Measurements from ENCODE around the gene NDUFS3.

DNA sequence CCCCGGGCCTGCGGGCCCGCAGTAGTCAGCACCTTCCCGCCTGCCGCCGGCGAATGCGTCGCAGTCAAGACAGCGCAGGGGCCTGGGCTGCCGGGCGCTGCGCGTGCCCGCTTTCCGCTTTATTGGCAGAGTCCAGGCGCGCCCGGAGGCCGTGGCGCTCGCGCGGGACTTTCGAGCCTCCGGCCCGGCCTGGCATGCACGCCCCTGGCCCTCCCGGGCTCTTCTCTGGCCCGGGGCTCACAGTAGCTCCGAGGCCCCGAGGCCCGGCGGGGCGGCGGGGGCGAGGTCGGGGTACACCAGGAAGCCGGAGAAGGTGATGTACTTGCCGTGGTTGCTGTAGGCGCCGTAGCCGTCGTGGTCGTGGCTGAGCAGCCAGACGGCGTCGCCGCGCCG is 10.7 kb downstream of the NDUFS3 start:
- TF ChIP-seq, protein P1, sequence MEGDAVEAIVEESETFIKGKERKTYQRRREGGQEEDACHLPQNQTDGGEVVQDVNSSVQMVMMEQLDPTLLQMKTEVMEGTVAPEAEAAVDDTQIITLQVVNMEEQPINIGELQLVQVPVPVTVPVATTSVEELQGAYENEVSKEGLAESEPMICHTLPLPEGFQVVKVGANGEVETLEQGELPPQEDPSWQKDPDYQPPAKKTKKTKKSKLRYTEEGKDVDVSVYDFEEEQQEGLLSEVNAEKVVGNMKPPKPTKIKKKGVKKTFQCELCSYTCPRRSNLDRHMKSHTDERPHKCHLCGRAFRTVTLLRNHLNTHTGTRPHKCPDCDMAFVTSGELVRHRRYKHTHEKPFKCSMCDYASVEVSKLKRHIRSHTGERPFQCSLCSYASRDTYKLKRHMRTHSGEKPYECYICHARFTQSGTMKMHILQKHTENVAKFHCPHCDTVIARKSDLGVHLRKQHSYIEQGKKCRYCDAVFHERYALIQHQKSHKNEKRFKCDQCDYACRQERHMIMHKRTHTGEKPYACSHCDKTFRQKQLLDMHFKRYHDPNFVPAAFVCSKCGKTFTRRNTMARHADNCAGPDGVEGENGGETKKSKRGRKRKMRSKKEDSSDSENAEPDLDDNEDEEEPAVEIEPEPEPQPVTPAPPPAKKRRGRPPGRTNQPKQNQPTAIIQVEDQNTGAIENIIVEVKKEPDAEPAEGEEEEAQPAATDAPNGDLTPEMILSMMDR (IDR thresholded peaks at IDR 0.05), result no peak
- TF ChIP-seq POLR2A (IDR thresholded peaks at IDR 0.05), result no peak

Measured in Peyer's patch (tissue), 4 donors.